Measurements from ENCODE around the gene COL11A2. TPM values are rescaled to one million over a fixed set of nuclear protein-coding genes. Genes with fewer than 3 reads are reported as not detected.
A peak's percentile ranks its signal among the peaks of the same experiment; 100 is the strongest.

COL11A2 gene
- total RNA-seq, 2 experiments from 2014 or later: 0.77 to 0.79 TPM

- Mint-ChIP-seq H3K27me3 (peaks cover 41% of the 10 kb centered on the region), H3K27ac (no peak overlapping the region), H3K4me3 (no peak overlapping the region), H3K4me1 (peaks cover 3% of the 10 kb centered on the region), H3K36me3 (no peaks in the 10 kb centered on the region), H3K9me3 (ENCODE audit: low read depth) (no peaks in the 10 kb centered on the region)
- ATAC-seq (no peak), DNase-seq (peak; percentile 14)
- CTCF ChIA-PET: interaction anchor here (0.9 kb wide), 1 partner anchor 9 kb away, joined by 4 read pairs; no protein-coding TSS in a partner anchor
Measured at GRCh38 chr6:33142501-33143070, 49.7 kb downstream of the COL11A2 start.

DNA sequence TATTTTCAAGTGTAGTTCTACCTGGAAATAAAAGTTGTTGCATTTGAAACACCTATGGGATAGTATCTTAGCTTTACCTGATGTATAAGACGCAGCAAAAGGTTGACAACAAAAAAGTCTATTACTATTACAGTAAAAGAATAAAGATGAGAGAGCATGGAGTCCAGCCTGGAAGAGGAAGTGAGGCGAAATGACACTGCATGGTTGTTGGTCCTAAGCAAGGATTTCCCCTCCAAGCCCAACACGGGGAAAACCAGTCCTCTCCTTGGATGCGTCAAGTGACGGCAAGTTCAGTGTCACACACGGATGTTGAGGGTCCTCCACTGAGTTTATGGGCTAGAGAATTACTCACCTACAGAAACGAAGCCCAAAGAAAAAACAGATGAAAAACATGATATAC, 51.7 kb downstream of the COL11A2 start:
- H3K4me1 Mint-ChIP-seq: peaks cover 3% of the 10 kb centered on the region
- H3K9me3 Mint-ChIP-seq (ENCODE audit: low read depth): no peaks in the 10 kb centered on the region
- CTCF ChIA-PET: interaction anchor here (1.0 to 1.2 kb wide), 2 partner anchors 28 to 126 kb away, joined by 3 read pairs; no protein-coding TSS in a partner anchor
- DNase-seq: no peak
- no peak for ATAC-seq
- H3K36me3 Mint-ChIP-seq: no peaks in the 10 kb centered on the region
- H3K27me3 Mint-ChIP-seq: peaks cover 45% of the 10 kb centered on the region
- H3K27ac Mint-ChIP-seq: no peak overlapping the region
- H3K4me3 Mint-ChIP-seq: no peak overlapping the region

DNA sequence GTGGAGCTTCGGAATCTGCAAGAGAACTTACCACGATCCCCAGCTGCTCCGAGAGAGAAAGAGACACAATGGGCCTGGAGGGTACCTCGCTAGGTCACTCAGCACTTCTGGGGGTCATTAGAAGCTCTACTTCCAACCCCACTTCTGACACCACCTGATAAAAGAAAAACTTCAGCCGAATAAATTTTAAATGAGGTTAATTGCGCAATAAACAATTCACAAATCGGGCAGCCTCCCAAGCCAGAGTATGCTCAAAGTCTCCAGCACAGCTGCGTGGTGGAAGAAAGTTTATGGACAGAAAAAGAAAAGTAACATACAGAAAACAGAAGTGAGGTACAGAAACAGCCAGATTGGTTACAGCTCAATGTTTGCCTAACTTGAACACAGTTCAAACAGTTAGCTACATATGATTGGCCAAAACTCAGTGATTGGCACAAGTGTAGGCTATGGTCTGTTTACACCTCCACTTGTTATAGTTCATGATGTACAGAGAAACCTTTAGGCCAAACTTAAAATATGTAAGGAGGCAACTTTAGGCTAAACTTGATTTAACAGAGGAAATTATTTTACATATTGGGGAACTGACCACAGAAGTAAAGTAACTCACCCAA, 52.6 kb downstream of the COL11A2 start:
- no peak for ATAC-seq
- no peaks in the 10 kb centered on the region for H3K36me3 Mint-ChIP-seq
- no peaks in the 10 kb centered on the region for H3K9me3 Mint-ChIP-seq (ENCODE audit: low read depth)
- H3K27ac Mint-ChIP-seq: no peak overlapping the region
- H3K27me3 Mint-ChIP-seq: peaks cover 51% of the 10 kb centered on the region
- no peak for DNase-seq
- CTCF ChIA-PET: interaction anchor here (1.0 to 1.6 kb wide), 4 partner anchors 9 to 125 kb away, joined by 3 to 5 read pairs (median 4); no protein-coding TSS in a partner anchor
- peaks cover 3% of the 10 kb centered on the region for H3K4me1 Mint-ChIP-seq
- H3K4me3 Mint-ChIP-seq: no peak overlapping the region

DNA sequence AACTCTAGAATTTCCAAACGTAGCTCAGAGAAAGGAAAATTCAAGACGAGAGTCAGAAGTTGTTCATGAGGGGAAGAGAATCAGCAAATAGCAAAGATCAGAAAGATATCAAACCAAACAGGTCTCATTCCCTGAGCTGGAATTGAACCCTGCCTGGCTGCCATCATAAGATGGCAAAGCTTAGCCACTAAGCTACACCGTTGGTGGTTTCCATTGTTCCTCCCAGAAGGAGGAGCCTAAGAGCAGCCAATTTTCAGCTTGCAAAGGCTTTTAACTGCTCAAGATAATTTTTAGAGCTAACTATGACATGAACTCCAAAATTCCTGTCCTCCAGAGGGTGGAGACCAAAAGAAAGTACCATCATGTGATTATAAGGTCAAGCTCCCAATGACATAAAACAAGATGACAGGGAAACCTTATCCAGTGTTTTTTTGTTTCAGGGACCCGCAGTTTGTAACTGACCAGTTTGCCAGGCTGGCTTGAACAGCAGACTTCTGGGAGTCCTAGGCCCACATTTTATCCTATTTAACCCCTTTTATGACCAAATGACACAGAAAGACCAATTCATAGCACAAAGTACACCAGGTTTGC, 55.9 kb downstream of the COL11A2 start:
- no peaks in the 10 kb centered on the region for H3K9me3 Mint-ChIP-seq (ENCODE audit: low read depth)
- H3K4me1 Mint-ChIP-seq: no peaks in the 10 kb centered on the region
- CTCF ChIA-PET: interaction anchor here (0.8 to 3.2 kb wide), 12 partner anchors 8 to 122 kb away, joined by 3 to 24 read pairs (median 4); no protein-coding TSS in a partner anchor
- no peaks in the 10 kb centered on the region for H3K36me3 Mint-ChIP-seq
- DNase-seq (no peak), ATAC-seq (no peak)
- H3K27ac Mint-ChIP-seq: no peak overlapping the region
- H3K4me3 Mint-ChIP-seq: no peak overlapping the region
- peaks cover 43% of the 10 kb centered on the region for H3K27me3 Mint-ChIP-seq

DNA sequence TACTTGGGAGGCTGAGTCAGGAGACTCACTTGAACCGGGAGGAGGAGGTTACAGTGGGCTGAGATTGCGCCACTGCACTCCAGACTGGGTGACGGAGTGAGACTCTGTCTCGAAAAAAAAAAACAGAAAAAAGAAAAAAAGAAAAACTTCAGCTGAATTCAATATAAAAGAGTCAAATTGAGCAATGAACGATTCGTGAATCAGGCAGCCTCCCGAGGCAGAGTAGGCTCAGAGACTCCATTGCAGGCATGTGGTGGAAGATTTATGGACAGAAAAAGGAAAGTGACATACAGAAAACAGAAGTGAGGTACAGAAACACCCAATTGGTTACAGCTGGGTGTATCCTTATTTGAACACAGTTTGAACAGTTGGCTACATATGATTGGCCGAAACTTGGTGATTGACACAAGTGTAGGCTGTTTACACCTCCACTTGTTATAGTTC, 60.2 kb downstream of the COL11A2 start:
- H3K36me3 Mint-ChIP-seq: no peaks in the 10 kb centered on the region
- no peak for ATAC-seq
- no peaks in the 10 kb centered on the region for H3K9me3 Mint-ChIP-seq (ENCODE audit: low read depth)
- H3K4me3 Mint-ChIP-seq: no peak overlapping the region
- no peak for DNase-seq
- peaks cover 23% of the 10 kb centered on the region for H3K27me3 Mint-ChIP-seq
- peaks cover 21% of the 10 kb centered on the region for H3K4me1 Mint-ChIP-seq
- no peak overlapping the region for H3K27ac Mint-ChIP-seq
- CTCF ChIA-PET: no interaction called here

- peaks cover 21% of the 10 kb centered on the region for H3K27me3 Mint-ChIP-seq
- H3K9me3 Mint-ChIP-seq (ENCODE audit: low read depth): peaks cover 5% of the 10 kb centered on the region
- peak overlapping the region; percentile 20 for H3K27ac Mint-ChIP-seq
- peak; percentile 55 for DNase-seq
- H3K4me1 Mint-ChIP-seq: peaks cover 21% of the 10 kb centered on the region
- H3K36me3 Mint-ChIP-seq: peaks cover 1% of the 10 kb centered on the region
- ATAC-seq: peak; percentile 72
- CTCF ChIA-PET: interaction anchor here (0.6 to 3.4 kb wide), 5 partner anchors 8 to 120 kb away, joined by 3 to 17 read pairs (median 5); no protein-coding TSS in a partner anchor
- no peak overlapping the region for H3K4me3 Mint-ChIP-seq
Measured at GRCh38 chr6:33128318-33128717, 63.9 kb downstream of the COL11A2 start.

GRCh38 chr6:33126101-33126714, 66.1 kb downstream of the COL11A2 start:
- CTCF ChIA-PET: interaction anchor here (0.6 to 3.7 kb wide), 29 partner anchors 9 to 240 kb away, joined by 3 to 27 read pairs (median 4); partner anchors contain the start of genes HLA-DPA1, HLA-DPB1 and RING1
- DNase-seq: peak; percentile 73
- Mint-ChIP-seq H3K4me3 (no peak overlapping the region), H3K9me3 (ENCODE audit: low read depth) (peaks cover 6% of the 10 kb centered on the region), H3K27me3 (peaks cover 23% of the 10 kb centered on the region), H3K27ac (no peak overlapping the region), H3K4me1 (peaks cover 21% of the 10 kb centered on the region), H3K36me3 (peaks cover 1% of the 10 kb centered on the region)
- peak; percentile 56 for ATAC-seq

GRCh38 chr6:33124947-33125346, 67.3 kb downstream of the COL11A2 start:
- H3K4me3 Mint-ChIP-seq: no peak overlapping the region
- ATAC-seq: no peak
- CTCF ChIA-PET: interaction anchor here (0.7 to 3.7 kb wide), 17 partner anchors 8 to 163 kb away, joined by 3 to 27 read pairs (median 4); partner anchors contain the start of genes RPS18 and VPS52
- peaks cover 1% of the 10 kb centered on the region for H3K36me3 Mint-ChIP-seq
- peaks cover 6% of the 10 kb centered on the region for H3K9me3 Mint-ChIP-seq (ENCODE audit: low read depth)
- H3K4me1 Mint-ChIP-seq: peaks cover 17% of the 10 kb centered on the region
- no peak for DNase-seq
- H3K27ac Mint-ChIP-seq: no peak overlapping the region
- H3K27me3 Mint-ChIP-seq: peaks cover 31% of the 10 kb centered on the region

- Mint-ChIP-seq H3K4me1 (peaks cover 17% of the 10 kb centered on the region), H3K27ac (no peak overlapping the region), H3K4me3 (no peak overlapping the region), H3K9me3 (ENCODE audit: low read depth) (peaks cover 6% of the 10 kb centered on the region), H3K27me3 (peaks cover 34% of the 10 kb centered on the region), H3K36me3 (peaks cover 1% of the 10 kb centered on the region)
- DNase-seq: no peak
- CTCF ChIA-PET: interaction anchor here (0.7 to 3.7 kb wide), 15 partner anchors 7 to 164 kb away, joined by 3 to 27 read pairs (median 5); partner anchors contain the start of genes RPS18 and VPS52
- no peak for ATAC-seq
Measured at GRCh38 chr6:33124525-33124901, 67.8 kb downstream of the COL11A2 start.

DNA sequence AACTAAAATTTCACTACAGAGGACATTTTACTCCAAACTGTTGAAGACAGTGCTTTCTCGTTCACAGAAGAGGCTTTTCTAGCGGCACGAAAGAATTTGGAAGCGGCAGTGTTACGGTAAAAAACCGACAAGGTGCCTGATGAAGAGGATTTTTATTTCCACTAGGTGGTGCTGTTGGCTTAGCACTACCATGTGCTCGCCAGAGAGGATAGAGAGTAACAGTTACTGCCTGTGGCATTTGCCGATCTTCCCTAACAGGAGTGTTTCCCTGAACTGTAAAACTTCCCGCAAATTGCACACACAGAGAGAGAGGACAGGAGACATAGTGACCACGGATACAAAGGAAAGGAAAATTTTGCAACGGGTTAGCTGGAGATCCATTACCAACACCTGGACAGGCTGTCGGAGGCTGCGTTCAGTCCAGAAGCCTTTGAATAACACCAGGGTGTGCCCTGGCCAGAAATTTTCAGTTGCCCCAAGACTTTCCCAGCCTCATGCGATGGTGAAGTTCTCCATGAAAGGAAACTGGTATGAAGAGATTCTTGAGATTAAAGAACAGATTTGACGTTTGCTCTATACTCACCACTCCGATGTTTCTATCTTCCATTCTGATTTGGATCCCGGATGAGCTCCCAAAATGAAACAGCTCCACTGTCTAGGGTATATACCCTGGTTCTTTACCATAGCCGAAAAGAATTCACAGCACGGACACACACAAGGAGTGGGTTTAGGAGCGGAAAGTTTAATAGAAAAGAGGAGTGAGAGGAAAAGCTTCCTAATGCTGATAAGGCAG, 68.3 kb downstream of the COL11A2 start:
- H3K9me3 Mint-ChIP-seq (ENCODE audit: low read depth): peaks cover 6% of the 10 kb centered on the region
- no peak overlapping the region for H3K27ac Mint-ChIP-seq
- peaks cover 1% of the 10 kb centered on the region for H3K36me3 Mint-ChIP-seq
- no peak overlapping the region for H3K4me3 Mint-ChIP-seq
- CTCF ChIA-PET: interaction anchor here (0.7 to 3.7 kb wide), 14 partner anchors 10 to 164 kb away, joined by 3 to 27 read pairs (median 4); partner anchors contain the start of genes RPS18 and VPS52
- DNase-seq (no peak), ATAC-seq (peak; percentile 69)
- H3K4me1 Mint-ChIP-seq: peaks cover 14% of the 10 kb centered on the region
- H3K27me3 Mint-ChIP-seq: peaks cover 40% of the 10 kb centered on the region

DNA sequence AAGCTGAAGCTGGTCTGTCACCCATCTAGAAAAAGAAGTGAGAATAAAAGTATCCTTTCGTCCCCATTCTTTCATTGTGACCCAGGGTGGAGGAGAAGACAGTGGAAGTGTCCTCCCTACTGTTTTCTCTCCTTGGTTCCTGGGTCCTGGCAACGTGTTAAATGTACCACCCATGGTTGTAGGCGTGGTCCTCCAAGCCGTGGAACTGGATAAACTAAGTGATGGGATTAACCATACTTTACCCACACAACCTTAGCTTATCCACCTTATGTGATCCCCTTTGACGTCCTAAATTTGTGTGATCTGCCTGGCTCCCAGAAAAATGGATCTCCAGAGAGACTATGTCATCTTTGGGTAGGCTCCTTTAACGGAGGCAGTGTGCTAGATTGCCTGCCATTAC, 69.1 kb downstream of the COL11A2 start:
- Mint-ChIP-seq H3K27ac (no peak overlapping the region), H3K36me3 (peaks cover 1% of the 10 kb centered on the region), H3K9me3 (ENCODE audit: low read depth) (peaks cover 6% of the 10 kb centered on the region), H3K4me3 (no peak overlapping the region), H3K4me1 (peaks cover 11% of the 10 kb centered on the region), H3K27me3 (peaks cover 45% of the 10 kb centered on the region)
- DNase-seq (no peak), ATAC-seq (no peak)
- CTCF ChIA-PET: interaction anchor here (2.6 to 3.4 kb wide), 3 partner anchors 12 to 126 kb away, joined by 9 to 24 read pairs (median 20); no protein-coding TSS in a partner anchor

- peaks cover 1% of the 10 kb centered on the region for H3K36me3 Mint-ChIP-seq
- peaks cover 67% of the 10 kb centered on the region for H3K27me3 Mint-ChIP-seq
- DNase-seq (no peak), ATAC-seq (no peak)
- H3K9me3 Mint-ChIP-seq (ENCODE audit: low read depth): peaks cover 6% of the 10 kb centered on the region
- CTCF ChIA-PET: interaction anchor here (0.7 to 5.2 kb wide), 9 partner anchors 10 to 128 kb away, joined by 3 to 47 read pairs (median 5); no protein-coding TSS in a partner anchor
- peaks cover 18% of the 10 kb centered on the region for H3K4me1 Mint-ChIP-seq
- H3K4me3 Mint-ChIP-seq: no peak overlapping the region
- H3K27ac Mint-ChIP-seq: no peak overlapping the region
Measured at GRCh38 chr6:33120001-33120400, 72.3 kb downstream of the COL11A2 start.

All from activated CD8-positive, alpha-beta memory T cell treated with anti-CD3 and anti-CD28 coated beads, Interleukin-2, amount 10 ng/mL, durations not matched to agents 7 days and 5 days (primary cell).